Measurements from ENCODE around the gene ZFP36L1. TPM values are rescaled to one million over a fixed set of nuclear protein-coding genes. Genes with fewer than 3 reads are reported as not detected.
"Not testable (repeated sequence)": the region's sequence is repeated elsewhere in the genome, so short reads cannot be mapped to it uniquely, and the experiment has no call there.

Gene ZFP36L1
- total and polyA plus RNA-seq, 9 donors = 50.6 to 241 (median 175) TPM

GRCh38 chr14:68763843-68764242 is 29.0 kb downstream of the ZFP36L1 start:
- peaks cover 31% of the 10 kb centered on the region for H3K4me1 ChIP-seq (ENCODE audit: control insufficient read depth, insufficient read depth, low read length)
- H3K36me3 ChIP-seq (ENCODE audit: control insufficient read depth, insufficient read depth, low read length); DNase-seq; H3K4me3 ChIP-seq (ENCODE audit: low read length); H3K27me3 ChIP-seq (ENCODE audit: control insufficient read depth, insufficient read depth, low read length); H3K27ac ChIP-seq (ENCODE audit: low read length); H3K9me3 ChIP-seq (replicated peaks; ENCODE audit: control insufficient read depth, low read depth, low read length): not testable (repeated sequence)
- WGBS (ENCODE audit: insufficient coverage) = 100% methylated on average over 2 of the region's 4 CpGs

- H3K27me3 ChIP-seq (ENCODE audit: control insufficient read depth, insufficient read depth, low read length) = no peaks in the 10 kb centered on the region
- H3K4me3 ChIP-seq (ENCODE audit: low read length) = no peak overlapping the region
- H3K36me3 ChIP-seq (ENCODE audit: control insufficient read depth, insufficient read depth, low read length) = no peaks in the 10 kb centered on the region
- peak overlapping the region; percentile 21 for H3K27ac ChIP-seq (ENCODE audit: low read length)
- WGBS (ENCODE audit: insufficient coverage) = 11% methylated on average over 2 of the region's 11 CpGs
- H3K9me3 ChIP-seq (replicated peaks; ENCODE audit: control insufficient read depth, low read depth, low read length) = no peaks in the 10 kb centered on the region
- peak; percentile 73 for DNase-seq
- peaks cover 38% of the 10 kb centered on the region for H3K4me1 ChIP-seq (ENCODE audit: control insufficient read depth, insufficient read depth, low read length)
These were observed 29.7 kb downstream of the ZFP36L1 start for GRCh38 chr14:68762953-68763764.

- peaks cover 56% of the 10 kb centered on the region for H3K4me1 ChIP-seq (ENCODE audit: control insufficient read depth, insufficient read depth, low read length)
- H3K27ac ChIP-seq (ENCODE audit: low read length) = no peak overlapping the region
- H3K4me3 ChIP-seq (ENCODE audit: low read length) = no peak overlapping the region
- no peak for DNase-seq
- WGBS (ENCODE audit: insufficient coverage) = 91% methylated on average over 1 of the region's 1 CpG
- no peaks in the 10 kb centered on the region for H3K36me3 ChIP-seq (ENCODE audit: control insufficient read depth, insufficient read depth, low read length)
- H3K27me3 ChIP-seq (ENCODE audit: control insufficient read depth, insufficient read depth, low read length) = no peaks in the 10 kb centered on the region
- no peaks in the 10 kb centered on the region for H3K9me3 ChIP-seq (replicated peaks; ENCODE audit: control insufficient read depth, low read depth, low read length)
These were observed 31.5 kb downstream of the ZFP36L1 start for GRCh38 chr14:68761391-68761790.

GRCh38 chr14:68760761-68761160 is 32.1 kb downstream of the ZFP36L1 start:
- no CpG with 5 or more reads among the region's 2 CpGs for WGBS (ENCODE audit: insufficient coverage)
- no peaks in the 10 kb centered on the region for H3K36me3 ChIP-seq (ENCODE audit: control insufficient read depth, insufficient read depth, low read length)
- peak overlapping the region; percentile 67 for H3K27ac ChIP-seq (ENCODE audit: low read length)
- H3K27me3 ChIP-seq (ENCODE audit: control insufficient read depth, insufficient read depth, low read length) = no peaks in the 10 kb centered on the region
- no peak for DNase-seq
- H3K4me3 ChIP-seq (ENCODE audit: low read length) = no peak overlapping the region
- H3K9me3 ChIP-seq (replicated peaks; ENCODE audit: control insufficient read depth, low read depth, low read length) = no peaks in the 10 kb centered on the region
- peaks cover 62% of the 10 kb centered on the region for H3K4me1 ChIP-seq (ENCODE audit: control insufficient read depth, insufficient read depth, low read length)

GRCh38 chr14:68759937-68760336 is 32.9 kb downstream of the ZFP36L1 start:
- H3K27ac ChIP-seq (ENCODE audit: low read length) = peak overlapping the region; percentile 67
- H3K9me3 ChIP-seq (replicated peaks; ENCODE audit: control insufficient read depth, low read depth, low read length) = no peaks in the 10 kb centered on the region
- WGBS (ENCODE audit: insufficient coverage) = 76% methylated on average over 5 of the region's 5 CpGs
- DNase-seq = no peak
- no peaks in the 10 kb centered on the region for H3K36me3 ChIP-seq (ENCODE audit: control insufficient read depth, insufficient read depth, low read length)
- H3K27me3 ChIP-seq (ENCODE audit: control insufficient read depth, insufficient read depth, low read length) = no peaks in the 10 kb centered on the region
- no peak overlapping the region for H3K4me3 ChIP-seq (ENCODE audit: low read length)
- peaks cover 70% of the 10 kb centered on the region for H3K4me1 ChIP-seq (ENCODE audit: control insufficient read depth, insufficient read depth, low read length)

GRCh38 chr14:68759017-68759560 is 33.8 kb downstream of the ZFP36L1 start:
- Histone ChIP-seq H3K27ac (ENCODE audit: low read length) (peak overlapping the region; percentile 87), H3K36me3 (ENCODE audit: control insufficient read depth, insufficient read depth, low read length) (no peaks in the 10 kb centered on the region), H3K27me3 (ENCODE audit: control insufficient read depth, insufficient read depth, low read length) (no peaks in the 10 kb centered on the region), H3K9me3 (replicated peaks; ENCODE audit: control insufficient read depth, low read depth, low read length) (no peaks in the 10 kb centered on the region), H3K4me1 (ENCODE audit: control insufficient read depth, insufficient read depth, low read length) (peaks cover 77% of the 10 kb centered on the region), H3K4me3 (ENCODE audit: low read length) (no peak overlapping the region)
- 77% methylated on average over 5 of the region's 8 CpGs for WGBS (ENCODE audit: insufficient coverage)
- DNase-seq = peak; percentile 55

- H3K4me1 ChIP-seq (ENCODE audit: control insufficient read depth, insufficient read depth, low read length) = peaks cover 76% of the 10 kb centered on the region
- H3K36me3 ChIP-seq (ENCODE audit: control insufficient read depth, insufficient read depth, low read length) = no peaks in the 10 kb centered on the region
- H3K27me3 ChIP-seq (ENCODE audit: control insufficient read depth, insufficient read depth, low read length) = no peaks in the 10 kb centered on the region
- no peak overlapping the region for H3K4me3 ChIP-seq (ENCODE audit: low read length)
- peak overlapping the region; percentile 87 for H3K27ac ChIP-seq (ENCODE audit: low read length)
- H3K9me3 ChIP-seq (replicated peaks; ENCODE audit: control insufficient read depth, low read depth, low read length) = no peaks in the 10 kb centered on the region
- 74% methylated on average over 3 of the region's 3 CpGs for WGBS (ENCODE audit: insufficient coverage)
- no peak for DNase-seq
These were observed 34.6 kb downstream of the ZFP36L1 start for GRCh38 chr14:68758301-68758700.

GRCh38 chr14:68757618-68758081 is 35.2 kb downstream of the ZFP36L1 start:
- DNase-seq = peak; percentile 90
- peak overlapping the region; percentile 87 for H3K27ac ChIP-seq (ENCODE audit: low read length)
- H3K36me3 ChIP-seq (ENCODE audit: control insufficient read depth, insufficient read depth, low read length) = no peaks in the 10 kb centered on the region
- peaks cover 75% of the 10 kb centered on the region for H3K4me1 ChIP-seq (ENCODE audit: control insufficient read depth, insufficient read depth, low read length)
- no peak overlapping the region for H3K4me3 ChIP-seq (ENCODE audit: low read length)
- H3K27me3 ChIP-seq (ENCODE audit: control insufficient read depth, insufficient read depth, low read length) = no peaks in the 10 kb centered on the region
- no peaks in the 10 kb centered on the region for H3K9me3 ChIP-seq (replicated peaks; ENCODE audit: control insufficient read depth, low read depth, low read length)
- WGBS (ENCODE audit: insufficient coverage) = 80% methylated on average over 1 of the region's 4 CpGs

GRCh38 chr14:68756734-68757133 is 36.1 kb downstream of the ZFP36L1 start:
- H3K27me3 ChIP-seq (ENCODE audit: control insufficient read depth, insufficient read depth, low read length) = no peaks in the 10 kb centered on the region
- H3K4me1 ChIP-seq (ENCODE audit: control insufficient read depth, insufficient read depth, low read length) = peaks cover 79% of the 10 kb centered on the region
- DNase-seq = no peak
- peak overlapping the region; percentile 87 for H3K27ac ChIP-seq (ENCODE audit: low read length)
- H3K9me3 ChIP-seq (replicated peaks; ENCODE audit: control insufficient read depth, low read depth, low read length) = no peaks in the 10 kb centered on the region
- 94% methylated on average over 2 of the region's 6 CpGs for WGBS (ENCODE audit: insufficient coverage)
- no peak overlapping the region for H3K4me3 ChIP-seq (ENCODE audit: low read length)
- H3K36me3 ChIP-seq (ENCODE audit: control insufficient read depth, insufficient read depth, low read length) = no peaks in the 10 kb centered on the region

GRCh38 chr14:68756000-68756481 is 36.8 kb downstream of the ZFP36L1 start:
- Histone ChIP-seq H3K27ac (ENCODE audit: low read length) (peak overlapping the region; percentile 73), H3K36me3 (ENCODE audit: control insufficient read depth, insufficient read depth, low read length) (no peaks in the 10 kb centered on the region), H3K4me3 (ENCODE audit: low read length) (no peak overlapping the region), H3K9me3 (replicated peaks; ENCODE audit: control insufficient read depth, low read depth, low read length) (no peaks in the 10 kb centered on the region), H3K27me3 (ENCODE audit: control insufficient read depth, insufficient read depth, low read length) (no peaks in the 10 kb centered on the region), H3K4me1 (ENCODE audit: control insufficient read depth, insufficient read depth, low read length) (peaks cover 80% of the 10 kb centered on the region)
- WGBS (ENCODE audit: insufficient coverage) = 79% methylated on average over 4 of the region's 7 CpGs
- DNase-seq = peak; percentile 55

All from muscle of leg (tissue), 11 donors.